Stimulated activated CD4-positive, alpha-beta T cell treated with anti-CD3 and anti-CD28 coated beads, TNF-alpha, amount 100 ng/mL, for 48 hours (primary cell): ENCODE data around the gene TMPRSS3.

Source experiments
- DNase-seq, 3 donors: peaks; one replicate each; pipeline ENCODE4 v3.0.0-alpha.2; 2020; ENCODE audit warnings: low read depth in 3 of 3

Gene TMPRSS3

GRCh38 chr21:42407476-42407875, 11.6 kb upstream of the TMPRSS3 start:
- DNase-seq, result no peak

- no peak for DNase-seq
Measured at GRCh38 chr21:42406866-42407265, 11.0 kb upstream of the TMPRSS3 start.

GRCh38 chr21:42406201-42406621, 10.4 kb upstream of the TMPRSS3 start:
- no peak for DNase-seq

GRCh38 chr21:42405064-42406013, 9.5 kb upstream of the TMPRSS3 start:
- no peak for DNase-seq

GRCh38 chr21:42404539-42404938, 8.7 kb upstream of the TMPRSS3 start:
- DNase-seq, result no peak

GRCh38 chr21:42403611-42404231, 7.9 kb upstream of the TMPRSS3 start, which contains the start of gene UBASH3A:
Gene UBASH3A (plus strand): TSS chr21:42403902. CDS start chr21:42403946, 44 bp downstream.
- no peak for DNase-seq

- DNase-seq, result no peak
Measured at GRCh38 chr21:42401820-42402251, 6.0 kb upstream of the TMPRSS3 start.

- DNase-seq, result no peak
Measured at GRCh38 chr21:42401154-42401553, 5.3 kb upstream of the TMPRSS3 start.

- DNase-seq, result no peak
Measured at GRCh38 chr21:42400525-42400924, 4.7 kb upstream of the TMPRSS3 start.

GRCh38 chr21:42398436-42399028, 2.7 kb upstream of the TMPRSS3 start:
- no peak for DNase-seq

- no peak for DNase-seq
Measured at GRCh38 chr21:42397746-42398394, 2.0 kb upstream of the TMPRSS3 start.

- DNase-seq, result no peak
Measured at GRCh38 chr21:42396799-42397745, 1.2 kb upstream of the TMPRSS3 start.

- no peak for DNase-seq
Measured at GRCh38 chr21:42395302-42395701, 550 bp downstream of the TMPRSS3 start.

GRCh38 chr21:42393443-42393950, 2.4 kb downstream of the TMPRSS3 start:
- DNase-seq, result no peak

- no peak for DNase-seq
Measured at GRCh38 chr21:42392731-42393442, 3.0 kb downstream of the TMPRSS3 start.

- no peak for DNase-seq
Measured at GRCh38 chr21:42391297-42391696, 4.6 kb downstream of the TMPRSS3 start.

GRCh38 chr21:42390696-42391095, 5.2 kb downstream of the TMPRSS3 start:
- no peak for DNase-seq

GRCh38 chr21:42390193-42390592, 5.7 kb downstream of the TMPRSS3 start:
- DNase-seq, result no peak

GRCh38 chr21:42389449-42389835, 6.4 kb downstream of the TMPRSS3 start:
- DNase-seq, result no peak
